Neuronal stem cell (in vitro differentiated cells): ENCODE data around the gene APOL3.
"Not testable (repeated sequence)": the region's sequence is repeated elsewhere in the genome, so short reads cannot be mapped to it uniquely, and the experiment has no call there.

Source experiments
- DNase-seq: peaks from one replicate; pipeline ENCODE4 v3.0.0-alpha.2; 2013; ENCODE audit warnings: low spot score
- H2AFZ ChIP-seq: one replicate; pipeline ENCODE4 v1.6.1; 2013; ENCODE audit warnings: mild to moderate bottlenecking, low read length, inconsistent platforms
- H2AK5ac ChIP-seq: 2 replicates; pipeline ENCODE4 v1.6.1; 2013; ENCODE audit warnings: low read depth, mild to moderate bottlenecking, inconsistent platforms, low read length, moderate library complexity, mixed read lengths
- H2BK120ac ChIP-seq: 2 replicates; pipeline ENCODE4 v1.6.1; 2013; ENCODE audit warnings: low read depth, mild to moderate bottlenecking, inconsistent platforms, low read length, moderate library complexity, mixed read lengths
- H2BK12ac ChIP-seq: one replicate; pipeline ENCODE4 v1.6.1; 2013; ENCODE audit warnings: low read length, inconsistent platforms
- H2BK15ac ChIP-seq: 2 replicates; pipeline ENCODE4 v1.6.1; 2013; ENCODE audit warnings: mild to moderate bottlenecking, low read length, inconsistent platforms, mixed read lengths
- H2BK5ac ChIP-seq: one replicate; pipeline ENCODE4 v1.6.1; 2013; ENCODE audit warnings: inconsistent platforms, mild to moderate bottlenecking, low read length, moderate library complexity
- H3K14ac ChIP-seq: one replicate; pipeline ENCODE4 v1.6.1; 2013; ENCODE audit warnings: low read length, inconsistent platforms
- H3K18ac ChIP-seq: 2 replicates; pipeline ENCODE4 v1.6.1; 2013; ENCODE audit warnings: low read length, inconsistent platforms
- H3K23ac ChIP-seq: 2 replicates; pipeline ENCODE4 v1.6.1; 2013; ENCODE audit warnings: low read depth, mild to moderate bottlenecking, mixed read lengths, low read length, inconsistent platforms; ENCODE audit not compliant: poor library complexity
- H3K27ac ChIP-seq: replicated peaks from 3 replicates; pipeline ENCODE4 v1.5.1; 2013; ENCODE audit warnings: low read length, inconsistent platforms
- H3K27me3 ChIP-seq, 3 experiments: 2 replicates each; pipeline ENCODE4 v1.6.1; 2013; ENCODE audit warnings: low read length in 3 of 3, mild to moderate bottlenecking in 2 of 3, inconsistent platforms in 1 of 3, low read depth in 1 of 3, mixed read lengths in 1 of 3, moderate library complexity in 1 of 3; ENCODE audit not compliant: control insufficient read depth in 3 of 3, insufficient read depth in 3 of 3
- H3K36me3 ChIP-seq, 2 donors: replicated peaks in 1 of 2; 2 replicates each; pipeline ENCODE4 v1.6.1; 2013; ENCODE audit warnings: low read length in 2 of 2; ENCODE audit not compliant: control insufficient read depth in 2 of 2, insufficient read depth in 2 of 2
- H3K4ac ChIP-seq: 2 replicates; pipeline ENCODE4 v1.6.1; 2013; ENCODE audit warnings: inconsistent platforms, mild to moderate bottlenecking, low read length, moderate library complexity
- H3K4me1 ChIP-seq, 2 donors: 1 replicate in 1 of 2; 2 replicates in 1 of 2; pipeline ENCODE4 v1.6.1; 2013; ENCODE audit warnings: low read length in 2 of 2, low read depth in 1 of 2; ENCODE audit not compliant: control insufficient read depth in 2 of 2, insufficient read depth in 1 of 2
- H3K4me2 ChIP-seq: one replicate; pipeline ENCODE4 v1.6.1; 2013; ENCODE audit warnings: mild to moderate bottlenecking, low read length, inconsistent platforms; ENCODE audit not compliant: insufficient read depth, poor library complexity, severe bottlenecking
- H3K4me3 ChIP-seq, 2 donors: 2 replicates each; pipeline ENCODE4 v1.5.1; 2013; ENCODE audit warnings: low read length in 2 of 2, mild to moderate bottlenecking in 2 of 2, inconsistent platforms in 1 of 2, moderate library complexity in 1 of 2
- H3K79me1 ChIP-seq: one replicate; pipeline ENCODE4 v1.6.1; 2013; ENCODE audit warnings: low read depth, mild to moderate bottlenecking, inconsistent platforms, low read length, moderate library complexity
- H3K9ac ChIP-seq: one replicate; pipeline ENCODE4 v1.6.1; 2013; ENCODE audit warnings: mild to moderate bottlenecking, low read depth, low read length, inconsistent platforms; ENCODE audit not compliant: poor library complexity
- H3K9me3 ChIP-seq, 2 donors: replicated peaks in 1 of 2; 2 replicates each; pipeline versions ENCODE3 to v1.6.1; 2013; ENCODE audit warnings: low read length in 2 of 2, mild to moderate bottlenecking in 2 of 2, inconsistent platforms in 1 of 2, low read depth in 1 of 2, mixed read lengths in 1 of 2, moderate library complexity in 1 of 2; ENCODE audit not compliant: control insufficient read depth in 2 of 2, insufficient read depth in 1 of 2
- H4K8ac ChIP-seq: one replicate; pipeline ENCODE4 v1.6.1; 2013; ENCODE audit warnings: low read depth, mild to moderate bottlenecking, inconsistent platforms, low read length, moderate library complexity
- H4K91ac ChIP-seq: one replicate; pipeline ENCODE4 v1.6.1; 2013; ENCODE audit warnings: low read length, low read depth, mild to moderate bottlenecking, inconsistent platforms; ENCODE audit not compliant: poor library complexity
- WGBS, 2 donors: extraction: QIAGEN DNeasy Blood & Tissue Kit; methylation state at CpG; one replicate each; pipeline ENCODE4 v1.1.7; 2013; ENCODE audit warnings: missing lambda C conversion rate in 2 of 2, mixed read lengths in 1 of 2; ENCODE audit not compliant: insufficient read length in 2 of 2, insufficient replicate concordance in 1 of 2; ENCODE audit errors: extremely low coverage in 2 of 2; 5-methylcytosine and 5-hydroxymethylcytosine counted together

The APOL3 gene

DNA sequence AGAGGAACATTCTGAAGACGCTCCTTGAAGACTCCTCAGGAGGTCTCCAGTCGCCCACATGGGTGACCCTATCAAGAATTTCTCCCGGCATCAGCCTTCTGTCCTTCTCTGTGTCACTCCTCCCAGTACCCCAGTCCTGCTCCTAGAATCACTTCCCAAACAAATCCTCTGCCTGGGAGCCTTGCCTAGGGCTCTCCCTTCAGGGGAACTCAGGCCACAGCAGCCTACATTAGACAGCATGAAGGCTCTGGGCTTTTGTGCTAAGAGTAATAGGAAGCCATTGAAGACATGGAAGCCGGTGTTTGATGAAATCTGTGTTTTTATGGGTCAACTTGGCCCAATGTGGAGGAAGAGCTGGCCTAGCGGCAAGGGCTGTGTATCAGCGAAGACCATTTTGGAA is 27.3 kb upstream of the APOL3 start:
- not testable (repeated sequence) for H3K14ac ChIP-seq, H2BK12ac ChIP-seq, H3K23ac ChIP-seq, DNase-seq, H2BK15ac ChIP-seq, H3K9ac ChIP-seq, H3K4me2 ChIP-seq, H3K4ac ChIP-seq, H3K4me1 ChIP-seq, H3K27me3 ChIP-seq, H4K8ac ChIP-seq, H2AK5ac ChIP-seq, H3K4me3 ChIP-seq, H3K9me3 ChIP-seq, H2BK120ac ChIP-seq, H3K18ac ChIP-seq, H3K27ac ChIP-seq, H4K91ac ChIP-seq, H2AFZ ChIP-seq, H3K36me3 ChIP-seq, H2BK5ac ChIP-seq, H3K79me1 ChIP-seq
- WGBS, 2 donors, result no CpG with 5 or more reads among the region's 6 CpGs

DNA sequence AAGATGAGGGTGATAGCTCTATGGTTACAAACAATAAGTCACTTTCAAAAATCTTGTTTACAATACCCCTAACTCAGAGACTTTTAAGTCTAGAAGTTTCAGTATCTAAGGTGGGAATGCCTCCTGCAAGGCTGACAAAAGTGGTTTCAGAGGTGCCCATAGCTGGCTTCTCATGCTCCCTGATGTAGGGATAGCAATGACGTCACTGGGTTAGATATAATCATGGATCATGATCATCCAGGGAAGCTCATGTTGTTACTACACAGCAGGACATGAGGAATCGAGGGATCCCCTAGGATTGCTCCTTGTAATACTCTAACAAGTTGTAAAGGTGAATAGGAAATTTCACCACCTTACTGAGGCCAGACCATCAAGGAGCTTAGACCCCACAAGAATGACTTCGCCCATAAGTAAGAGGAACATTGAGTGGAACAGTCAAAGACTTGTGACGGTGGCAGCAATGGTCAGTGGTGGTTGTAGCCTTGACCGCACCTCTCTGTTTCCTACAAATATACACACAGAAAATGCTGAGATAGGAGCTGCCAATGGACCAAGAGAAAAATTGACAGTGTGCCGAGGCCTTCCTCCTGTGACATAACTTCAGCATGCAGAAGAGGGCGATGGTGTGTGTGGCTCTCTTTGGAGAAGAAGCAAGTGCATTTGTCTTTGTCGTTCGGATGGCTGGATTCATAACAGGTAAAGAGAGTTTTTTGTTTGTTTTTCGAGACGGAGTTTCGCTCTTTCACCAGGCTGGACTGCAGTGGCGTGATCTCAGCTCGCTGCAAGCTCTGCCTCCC is 25.5 kb upstream of the APOL3 start:
- Histone ChIP-seq H3K36me3 (no peaks in the 10 kb centered on the region), H3K4ac (no peak overlapping the region), H3K4me2 (no peak overlapping the region), H4K8ac (no peak overlapping the region), H2BK120ac (no peak overlapping the region), H2AK5ac (no peak overlapping the region), H2AFZ (no peak overlapping the region), H2BK12ac (no peak overlapping the region), H3K4me3 (no peak overlapping the region), H3K27me3 (peaks cover 0 to 8% (median 0%) of the 10 kb centered on the region in 3 experiments), H3K27ac (no peak overlapping the region), H3K79me1 (no peaks in the 10 kb centered on the region), H3K18ac (no peak overlapping the region), H3K23ac (no peak overlapping the region), H3K9ac (no peak overlapping the region), H4K91ac (no peak overlapping the region), H3K4me1 (peaks cover 0 to 1% of the 10 kb centered on the region in 2 donors), H3K14ac (no peak overlapping the region), H3K9me3 (no peaks in the 10 kb centered on the region), H2BK15ac (no peak overlapping the region), H2BK5ac (no peak overlapping the region)
- WGBS, 2 donors, result no CpG with 5 or more reads among the region's 14 CpGs
- no peak for DNase-seq

DNA sequence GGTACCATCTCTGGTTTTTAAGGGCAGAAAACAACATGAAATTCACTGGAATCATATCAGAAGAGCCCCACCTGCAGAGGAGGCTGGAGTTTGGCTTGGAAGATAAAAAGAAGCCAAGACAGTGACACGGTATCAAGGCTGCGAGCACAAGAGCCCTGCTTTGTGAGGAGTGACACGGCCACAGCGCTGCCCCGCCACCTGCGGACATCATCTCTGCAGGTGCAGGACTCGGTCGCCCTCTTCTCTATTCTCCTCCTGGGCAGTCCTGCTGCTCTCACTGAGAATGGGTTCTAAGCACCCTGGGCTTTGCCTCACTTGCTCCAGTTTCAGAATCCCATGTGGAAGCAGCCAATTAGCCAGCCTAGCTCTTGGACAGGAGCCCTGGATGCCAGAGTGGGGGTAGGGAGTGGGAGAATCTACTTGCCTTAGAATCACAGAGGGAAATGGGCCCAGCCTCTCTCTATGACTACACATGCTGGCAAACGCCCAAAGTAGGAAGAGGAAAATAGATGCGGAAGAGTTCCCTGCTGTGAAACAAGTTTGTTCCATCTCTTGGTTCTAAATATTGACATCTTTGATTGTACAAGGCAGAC is 24.0 kb upstream of the APOL3 start:
- Histone ChIP-seq H2AFZ (no peak overlapping the region), H4K91ac (no peak overlapping the region), H3K23ac (no peak overlapping the region), H3K4ac (no peak overlapping the region), H3K9me3 (no peaks in the 10 kb centered on the region), H3K14ac (no peak overlapping the region), H3K27ac (no peak overlapping the region), H3K9ac (peak overlapping the region; percentile 45), H2BK5ac (no peak overlapping the region), H2AK5ac (no peak overlapping the region), H3K79me1 (no peaks in the 10 kb centered on the region), H3K27me3 (peaks cover 0 to 8% (median 0%) of the 10 kb centered on the region in 3 experiments), H3K4me2 (no peak overlapping the region), H3K4me1 (peaks cover 0 to 1% of the 10 kb centered on the region in 2 donors), H4K8ac (no peak overlapping the region), H2BK15ac (no peak overlapping the region), H2BK120ac (no peak overlapping the region), H3K36me3 (no peaks in the 10 kb centered on the region), H3K4me3 (no peak overlapping the region), H2BK12ac (no peak overlapping the region), H3K18ac (no peak overlapping the region)
- DNase-seq, result no peak
- no CpG with 5 or more reads among the region's 10 CpGs for WGBS, 2 donors

DNA sequence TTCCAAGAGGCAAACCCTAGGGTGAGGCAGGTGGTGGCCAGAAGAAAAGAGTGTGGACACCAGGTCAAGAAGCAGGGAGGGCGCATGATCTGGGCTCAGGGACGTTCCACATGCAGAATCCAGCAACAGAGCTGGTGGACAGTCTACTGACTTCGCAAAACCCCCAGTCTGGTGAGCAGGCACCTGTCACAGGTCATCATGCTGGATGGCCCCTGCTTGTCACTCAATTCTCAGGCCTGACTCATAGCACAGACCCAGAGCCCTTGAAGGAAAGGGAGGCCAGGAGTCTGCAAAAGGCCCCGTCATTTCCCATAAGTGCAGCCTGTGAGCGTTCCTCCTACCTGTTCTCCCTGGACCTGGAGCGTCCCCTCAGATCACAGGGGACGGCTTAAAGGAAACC is 22.9 kb upstream of the APOL3 start:
- H2BK12ac ChIP-seq, result no peak overlapping the region
- H3K4me3 ChIP-seq, result no peak overlapping the region
- H3K9ac ChIP-seq, result no peak overlapping the region
- H3K79me1 ChIP-seq, result no peaks in the 10 kb centered on the region
- no peaks in the 10 kb centered on the region for H3K36me3 ChIP-seq
- H3K9me3 ChIP-seq, result no peaks in the 10 kb centered on the region
- H3K23ac ChIP-seq, result no peak overlapping the region
- peaks cover 0 to 8% (median 0%) of the 10 kb centered on the region in 3 experiments for H3K27me3 ChIP-seq
- DNase-seq, result no peak
- H3K18ac ChIP-seq, result no peak overlapping the region
- no peak overlapping the region for H2AFZ ChIP-seq
- no peak overlapping the region for H2BK15ac ChIP-seq
- peaks cover 0 to 1% of the 10 kb centered on the region in 2 donors for H3K4me1 ChIP-seq
- H2AK5ac ChIP-seq, result peak overlapping the region; percentile 6
- no peak overlapping the region for H4K8ac ChIP-seq
- no peak overlapping the region for H3K4ac ChIP-seq
- WGBS, 2 donors, result no CpG with 5 or more reads among the region's 7 CpGs
- no peak overlapping the region for H2BK5ac ChIP-seq
- H2BK120ac ChIP-seq, result no peak overlapping the region
- H3K14ac ChIP-seq, result no peak overlapping the region
- H3K27ac ChIP-seq, result no peak overlapping the region
- no peak overlapping the region for H3K4me2 ChIP-seq
- no peak overlapping the region for H4K91ac ChIP-seq
